Suprapubic skin (tissue), 4 donors: ENCODE measurements around the gene S100PBP. TPM values are rescaled to one million over a fixed set of nuclear protein-coding genes. Genes with fewer than 3 reads are reported as not detected.

Source experiments
- DNase-seq, 2 donors: peaks; one replicate each; pipeline ENCODE4 v3.0.0-alpha.2; 2019; ENCODE audit warnings: low spot score in 2 of 2
- H3K27ac ChIP-seq: fragments of 200-600 bp; sonication (generic); one replicate; pipeline ENCODE4 v1.5.1; 2019
- H3K27me3 ChIP-seq: fragments of 200-600 bp; sonication (generic); one replicate; pipeline ENCODE4 v1.5.1; 2019
- H3K36me3 ChIP-seq: fragments of 200-600 bp; sonication (generic); one replicate; pipeline ENCODE4 v1.5.1; 2019
- H3K4me1 ChIP-seq: fragments of 200-600 bp; sonication (generic); one replicate; pipeline ENCODE4 v1.5.1; 2019
- H3K4me3 ChIP-seq: fragments of 200-600 bp; sonication (generic); one replicate; pipeline ENCODE4 v1.5.1; 2019; ENCODE audit warnings: mild to moderate bottlenecking
- H3K9me3 ChIP-seq: fragments of 200-600 bp; sonication (generic); one replicate; pipeline ENCODE4 v1.5.1; 2019
- CTCF ChIP-seq, 2 donors: fragments of 200-600 bp in 1 of 2; fragments of 450-650 bp in 1 of 2; sonication (generic) in 1 of 2; IDR thresholded peaks; one replicate each; pipeline ENCODE4 v1.5.1; 2016 to 2019; ENCODE audit warnings: antibody characterized with exemption in 2 of 2, mild to moderate bottlenecking in 1 of 2, moderate library complexity in 1 of 2
- EP300 ChIP-seq: sonication (generic); formaldehyde crosslinking; IDR thresholded peaks from one replicate; pipeline ENCODE4 v1.6.1; 2017; ENCODE audit warnings: antibody characterized with exemption
- POLR2A ChIP-seq, 2 donors: fragments of 450-650 bp; IDR thresholded peaks; one replicate each; pipeline ENCODE4 v1.6.1; 2017; ENCODE audit warnings: antibody characterized with exemption in 2 of 2, mild to moderate bottlenecking in 2 of 2, moderate library complexity in 2 of 2
- POLR2AphosphoS5 ChIP-seq, 3 donors: sonication (generic); formaldehyde crosslinking; IDR thresholded peaks; one replicate each; pipeline ENCODE4 v1.6.1; 2017; ENCODE audit warnings: antibody characterized with exemption in 3 of 3
- WGBS: methylation state at CpG from one replicate; pipeline ENCODE4 v1.1.5; 2018; 5-methylcytosine and 5-hydroxymethylcytosine counted together
- total RNA-seq, 4 donors: library from RNA; depleted of rRNA; stranded (reverse); fragments of >200 nt; gene quantifications; one replicate each; pipeline ENCODE4 v1.1.0, GENCODE V29; 2016

S100PBP gene
- total RNA-seq, 4 donors from 2014 or later = 8.8 to 39.7 (median 18.1) TPM

DNA sequence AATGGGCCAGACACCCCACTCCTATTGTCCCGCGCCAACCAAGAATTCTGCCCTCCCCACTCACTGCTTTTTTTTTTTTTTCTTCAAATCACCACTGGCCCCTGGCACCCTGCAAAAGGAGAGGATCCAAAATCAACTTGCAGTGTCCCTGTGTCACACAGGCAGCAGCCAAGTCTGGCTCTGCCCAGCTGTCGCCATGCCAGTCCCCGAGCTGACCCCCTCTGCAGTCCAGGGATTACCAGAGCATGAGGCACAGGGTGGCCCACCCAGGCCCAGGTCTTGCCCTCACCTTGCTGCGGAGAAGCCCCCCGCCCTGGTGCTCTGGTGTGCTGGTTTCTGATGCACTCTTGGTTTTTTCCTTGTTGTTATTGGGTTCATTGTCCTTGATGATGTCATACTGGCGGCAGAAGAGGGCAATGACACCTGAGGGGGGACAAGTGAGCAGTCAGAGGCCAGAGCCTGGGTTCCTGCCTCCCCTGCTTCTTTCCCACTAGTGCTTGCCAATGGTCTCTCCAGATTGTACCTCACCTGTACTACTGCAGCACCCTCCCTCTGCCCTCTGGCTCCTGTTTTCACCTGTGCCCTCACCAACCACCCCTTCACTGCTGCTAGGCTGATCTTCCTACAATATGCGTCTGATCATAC is 47.0 kb downstream of the S100PBP start:
- H3K27me3 ChIP-seq = peaks cover 2% of the 10 kb centered on the region
- H3K36me3 ChIP-seq = peaks cover 10% of the 10 kb centered on the region
- H3K4me1 ChIP-seq = peaks cover 7% of the 10 kb centered on the region
- H3K4me3 ChIP-seq = no peak overlapping the region
- no peak for TF ChIP-seq POLR2A (IDR thresholded peaks at IDR 0.05)
- no peak for TF ChIP-seq CTCF (IDR thresholded peaks at IDR 0.05)
- no peak for TF ChIP-seq POLR2AphosphoS5 (IDR thresholded peaks at IDR 0.05)
- no peak for TF ChIP-seq EP300
- DNase-seq = peak in 1 of 2 donors; percentile 38
- no peak overlapping the region for H3K27ac ChIP-seq
- WGBS = 91% methylated on average over 8 of the region's 8 CpGs
- no peaks in the 10 kb centered on the region for H3K9me3 ChIP-seq

DNA sequence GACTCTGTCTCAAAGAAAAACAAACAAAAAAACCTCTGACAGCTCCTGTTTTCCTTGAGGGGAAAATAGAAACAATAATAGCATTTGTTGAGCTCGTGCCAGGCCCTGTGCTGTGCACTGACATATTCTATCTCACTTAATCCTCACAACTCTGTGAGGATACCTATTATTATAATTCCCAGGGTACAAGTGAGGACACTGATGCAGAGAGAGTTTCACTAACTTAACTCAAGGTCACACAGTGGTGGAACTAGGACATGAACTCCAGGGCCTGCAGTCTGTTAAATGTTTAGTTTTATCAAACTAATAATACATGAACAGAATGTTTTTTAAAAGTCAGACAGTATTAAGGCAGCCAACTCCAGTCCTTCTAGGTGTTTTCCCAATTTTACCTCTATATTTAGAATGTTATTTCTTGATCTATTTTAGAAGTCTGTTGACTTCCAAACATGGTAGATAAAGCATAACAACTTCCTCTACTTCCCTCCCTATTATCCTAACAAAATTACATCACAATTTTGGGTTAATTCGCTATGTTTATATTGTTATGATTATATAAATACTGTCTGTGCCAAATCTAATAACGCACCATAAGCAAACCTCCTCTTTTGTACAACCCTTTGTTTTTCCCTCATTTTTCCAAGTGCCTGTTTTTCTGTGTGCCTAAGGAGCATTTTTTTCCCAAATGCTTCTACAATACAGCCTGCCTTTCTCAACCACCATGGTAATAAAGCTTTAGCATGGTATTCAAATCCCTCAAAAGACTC is 48.4 kb downstream of the S100PBP start:
- WGBS = 68% methylated on average over 3 of the region's 3 CpGs
- no peak for TF ChIP-seq CTCF (IDR thresholded peaks at IDR 0.05)
- no peak for TF ChIP-seq POLR2A (IDR thresholded peaks at IDR 0.05)
- no peak for TF ChIP-seq EP300
- no peak for TF ChIP-seq POLR2AphosphoS5 (IDR thresholded peaks at IDR 0.05)
- peaks cover 10% of the 10 kb centered on the region for H3K36me3 ChIP-seq
- peaks cover 14% of the 10 kb centered on the region for H3K4me1 ChIP-seq
- no peak overlapping the region for H3K4me3 ChIP-seq
- H3K27ac ChIP-seq = no peak overlapping the region
- no peaks in the 10 kb centered on the region for H3K9me3 ChIP-seq
- DNase-seq = no peak
- H3K27me3 ChIP-seq = peaks cover 12% of the 10 kb centered on the region

DNA sequence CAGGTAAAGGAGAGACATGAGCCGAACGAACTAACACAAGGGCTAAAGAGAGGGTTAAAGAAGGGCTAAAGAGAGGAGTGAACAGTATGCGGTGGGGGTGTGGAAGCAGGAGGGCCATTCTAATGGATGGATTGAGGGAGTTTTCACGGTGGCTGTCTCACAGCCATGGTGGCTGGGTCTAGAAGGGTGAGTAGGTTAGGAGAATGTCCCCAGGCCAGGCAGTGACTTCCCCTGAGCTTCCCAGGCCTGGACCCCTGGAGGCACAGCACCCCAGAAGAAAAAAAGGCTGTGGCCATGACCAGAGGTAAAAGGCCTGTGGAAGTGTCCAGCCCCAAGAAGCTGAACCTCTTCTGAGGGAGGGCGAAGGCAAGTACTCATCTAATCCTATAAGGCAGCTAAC is 49.7 kb downstream of the S100PBP start:
- peaks cover 10% of the 10 kb centered on the region for H3K36me3 ChIP-seq
- no peak overlapping the region for H3K4me3 ChIP-seq
- H3K9me3 ChIP-seq = no peaks in the 10 kb centered on the region
- peaks cover 20% of the 10 kb centered on the region for H3K4me1 ChIP-seq
- no peak for TF ChIP-seq POLR2A (IDR thresholded peaks at IDR 0.05)
- TF ChIP-seq CTCF (IDR thresholded peaks at IDR 0.05) = no peak
- 91% methylated on average over 4 of the region's 5 CpGs for WGBS
- peaks cover 23% of the 10 kb centered on the region for H3K27me3 ChIP-seq
- DNase-seq = peak in 1 of 2 donors; percentile 24
- H3K27ac ChIP-seq = no peak overlapping the region

GRCh38 chr1:32867671-32868070 is 50.2 kb downstream of the S100PBP start:
- 91% methylated on average over 7 of the region's 7 CpGs for WGBS
- TF ChIP-seq POLR2A (IDR thresholded peaks at IDR 0.05) (no peak), POLR2AphosphoS5 (IDR thresholded peaks at IDR 0.05) (no peak), EP300 (no peak), CTCF (IDR thresholded peaks at IDR 0.05) (no peak)
- H3K27ac ChIP-seq = no peak overlapping the region
- no peaks in the 10 kb centered on the region for H3K9me3 ChIP-seq
- H3K4me1 ChIP-seq = peaks cover 26% of the 10 kb centered on the region
- peak in 1 of 2 donors; percentile 55 for DNase-seq
- H3K4me3 ChIP-seq = no peak overlapping the region
- peaks cover 6% of the 10 kb centered on the region for H3K36me3 ChIP-seq
- peaks cover 26% of the 10 kb centered on the region for H3K27me3 ChIP-seq

DNA sequence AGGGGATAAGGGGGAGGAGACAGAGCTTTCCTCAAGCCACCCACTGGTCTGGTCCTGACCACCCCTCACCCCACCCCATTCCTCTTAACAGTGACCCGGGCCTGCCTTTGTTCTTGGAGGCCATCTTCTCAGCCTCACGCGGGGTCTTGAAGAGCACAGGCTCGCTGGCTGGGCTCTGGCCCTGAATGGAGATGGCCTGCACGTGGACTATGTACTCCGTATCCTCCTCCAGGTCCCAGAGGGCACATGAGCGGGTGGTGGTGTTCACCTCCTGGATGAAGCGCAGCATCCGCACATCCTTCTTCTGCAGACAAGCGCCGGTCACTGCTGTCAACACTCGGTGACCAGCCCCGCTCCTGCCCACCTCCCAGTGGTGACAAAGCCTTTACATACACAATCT is 50.6 kb downstream of the S100PBP start:
- Histone ChIP-seq H3K27ac (no peak overlapping the region), H3K4me1 (peaks cover 27% of the 10 kb centered on the region), H3K4me3 (no peak overlapping the region), H3K27me3 (peaks cover 26% of the 10 kb centered on the region), H3K9me3 (no peaks in the 10 kb centered on the region), H3K36me3 (peaks cover 3% of the 10 kb centered on the region)
- no peak for TF ChIP-seq POLR2A (IDR thresholded peaks at IDR 0.05)
- WGBS = 98% methylated on average over 13 of the region's 13 CpGs
- peak in 1 of 2 donors; percentile 63 for DNase-seq
